ENCODE measurements around the gene TRIM26. TPM values are rescaled to one million over a fixed set of nuclear protein-coding genes. Genes with fewer than 3 reads are reported as not detected.

Gene TRIM26
- total and polyA plus RNA-seq, 2 of the 13 experiments (the other 11 are each of a cell fraction or from before 2014, with no cell fraction given) = 27.1 to 38.7 TPM

DNA sequence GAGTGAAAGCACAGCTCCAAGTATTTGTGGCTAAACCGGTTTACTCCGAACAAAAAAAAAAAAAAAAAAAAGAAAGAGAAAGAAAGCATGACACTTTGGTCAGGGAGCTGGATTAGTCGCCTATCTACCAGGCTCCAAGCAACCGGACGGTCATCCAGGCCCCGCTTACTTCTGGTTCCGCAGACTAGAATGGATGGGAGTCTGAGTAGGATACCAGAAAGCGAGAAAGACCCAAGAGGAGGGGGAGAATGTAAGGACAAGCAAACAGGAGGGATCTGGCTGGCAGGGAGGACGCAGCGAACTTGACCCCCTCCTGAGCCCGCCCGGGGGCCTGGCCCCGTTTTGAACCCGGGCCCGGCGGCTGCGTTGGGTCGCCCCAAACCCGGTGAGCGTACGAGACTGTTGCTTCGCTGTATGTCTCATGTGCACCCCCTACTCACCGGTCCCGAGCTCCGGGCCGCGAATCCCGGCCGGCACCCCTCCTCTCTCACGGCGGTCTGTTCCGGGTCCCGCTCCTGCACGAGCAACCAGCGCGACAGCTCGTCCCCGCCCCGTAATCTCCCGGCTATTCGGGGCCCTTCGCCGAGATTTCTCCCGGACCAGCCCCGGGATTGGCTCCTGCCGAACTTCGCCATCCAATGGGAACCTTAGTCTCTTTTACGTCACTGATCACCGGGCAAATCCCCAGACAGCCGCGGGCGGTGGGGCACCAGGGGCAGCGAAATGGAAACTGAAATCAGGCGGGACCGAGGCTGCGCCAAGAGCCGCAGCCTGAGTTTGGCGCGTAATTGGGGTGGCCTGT is at the start of gene TRIM26 (continued):
- TF ChIP-seq, protein P1, sequence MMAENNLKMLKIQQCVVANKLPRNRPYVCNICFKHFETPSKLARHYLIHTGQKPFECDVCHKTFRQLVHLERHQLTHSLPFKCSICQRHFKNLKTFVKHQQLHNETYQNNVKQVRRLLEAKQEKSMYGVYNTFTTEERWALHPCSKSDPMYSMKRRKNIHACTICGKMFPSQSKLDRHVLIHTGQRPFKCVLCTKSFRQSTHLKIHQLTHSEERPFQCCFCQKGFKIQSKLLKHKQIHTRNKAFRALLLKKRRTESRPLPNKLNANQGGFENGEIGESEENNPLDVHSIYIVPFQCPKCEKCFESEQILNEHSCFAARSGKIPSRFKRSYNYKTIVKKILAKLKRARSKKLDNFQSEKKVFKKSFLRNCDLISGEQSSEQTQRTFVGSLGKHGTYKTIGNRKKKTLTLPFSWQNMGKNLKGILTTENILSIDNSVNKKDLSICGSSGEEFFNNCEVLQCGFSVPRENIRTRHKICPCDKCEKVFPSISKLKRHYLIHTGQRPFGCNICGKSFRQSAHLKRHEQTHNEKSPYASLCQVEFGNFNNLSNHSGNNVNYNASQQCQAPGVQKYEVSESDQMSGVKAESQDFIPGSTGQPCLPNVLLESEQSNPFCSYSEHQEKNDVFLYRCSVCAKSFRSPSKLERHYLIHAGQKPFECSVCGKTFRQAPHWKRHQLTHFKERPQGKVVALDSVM (CRISPR knock-in tag; IDR thresholded peaks at IDR 0.05) = no peak
- peak; percentile 66; the same call in 1 of the 2 replicates for TF ChIP-seq NR2C2 (CRISPR knock-in tag; IDR thresholded peaks at IDR 0.05; ENCODE audit: borderline replicate concordance)
- TF ChIP-seq ZKSCAN8 (CRISPR knock-in tag; IDR thresholded peaks at IDR 0.05; ENCODE audit: borderline replicate concordance) = no peak
- TF ChIP-seq ZNF672 (CRISPR knock-in tag; IDR thresholded peaks at IDR 0.05) = no peak
- TF ChIP-seq FOXO1 (CRISPR knock-in tag; IDR thresholded peaks at IDR 0.05) = peak; percentile 63
- no peak; the same call in 1 of the 2 replicates for TF ChIP-seq ZNF564 (CRISPR knock-in tag; IDR thresholded peaks at IDR 0.05)
- peak; percentile 12 for TF ChIP-seq PHF5A (CRISPR knock-in tag; IDR thresholded peaks at IDR 0.05; ENCODE audit: low read depth, unreplicated experiment)
- TF ChIP-seq KDM1A (CRISPR knock-in tag; IDR thresholded peaks at IDR 0.05) = no peak
- TF ChIP-seq ZNF160 (CRISPR knock-in tag; IDR thresholded peaks at IDR 0.05) = no peak
- TF ChIP-seq ZNF773 (CRISPR knock-in tag; IDR thresholded peaks at IDR 0.05; ENCODE audit: borderline replicate concordance) = no peak; the same call in 1 of the 2 replicates
- TF ChIP-seq, protein P2, sequence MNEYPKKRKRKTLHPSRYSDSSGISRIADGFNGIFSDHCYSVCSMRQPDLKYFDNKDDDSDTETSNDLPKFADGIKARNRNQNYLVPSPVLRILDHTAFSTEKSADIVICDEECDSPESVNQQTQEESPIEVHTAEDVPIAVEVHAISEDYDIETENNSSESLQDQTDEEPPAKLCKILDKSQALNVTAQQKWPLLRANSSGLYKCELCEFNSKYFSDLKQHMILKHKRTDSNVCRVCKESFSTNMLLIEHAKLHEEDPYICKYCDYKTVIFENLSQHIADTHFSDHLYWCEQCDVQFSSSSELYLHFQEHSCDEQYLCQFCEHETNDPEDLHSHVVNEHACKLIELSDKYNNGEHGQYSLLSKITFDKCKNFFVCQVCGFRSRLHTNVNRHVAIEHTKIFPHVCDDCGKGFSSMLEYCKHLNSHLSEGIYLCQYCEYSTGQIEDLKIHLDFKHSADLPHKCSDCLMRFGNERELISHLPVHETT (CRISPR knock-in tag; conservative IDR thresholded peaks at IDR 0.05) = peak; percentile 33; the same call in 1 of the 2 replicates
- no peak for TF ChIP-seq ZNF556 (CRISPR knock-in tag; IDR thresholded peaks at IDR 0.05; ENCODE audit: borderline replicate concordance)
- TF ChIP-seq MYC (CRISPR knock-in tag; IDR thresholded peaks at IDR 0.05; ENCODE audit: borderline replicate concordance) = peak; percentile 74
- TF ChIP-seq NFIC (IDR thresholded peaks at IDR 0.05; ENCODE audit: low read length) = no peak
- peak; percentile 85; the same call in 1 of the 2 replicates for TF ChIP-seq ZNF605 (CRISPR knock-in tag; IDR thresholded peaks at IDR 0.05)
- peak; percentile 84; the same call in 1 of the 2 replicates for TF ChIP-seq ZNF607 (CRISPR knock-in tag; IDR thresholded peaks at IDR 0.05; ENCODE audit: borderline replicate concordance)
- TF ChIP-seq, protein P3, sequence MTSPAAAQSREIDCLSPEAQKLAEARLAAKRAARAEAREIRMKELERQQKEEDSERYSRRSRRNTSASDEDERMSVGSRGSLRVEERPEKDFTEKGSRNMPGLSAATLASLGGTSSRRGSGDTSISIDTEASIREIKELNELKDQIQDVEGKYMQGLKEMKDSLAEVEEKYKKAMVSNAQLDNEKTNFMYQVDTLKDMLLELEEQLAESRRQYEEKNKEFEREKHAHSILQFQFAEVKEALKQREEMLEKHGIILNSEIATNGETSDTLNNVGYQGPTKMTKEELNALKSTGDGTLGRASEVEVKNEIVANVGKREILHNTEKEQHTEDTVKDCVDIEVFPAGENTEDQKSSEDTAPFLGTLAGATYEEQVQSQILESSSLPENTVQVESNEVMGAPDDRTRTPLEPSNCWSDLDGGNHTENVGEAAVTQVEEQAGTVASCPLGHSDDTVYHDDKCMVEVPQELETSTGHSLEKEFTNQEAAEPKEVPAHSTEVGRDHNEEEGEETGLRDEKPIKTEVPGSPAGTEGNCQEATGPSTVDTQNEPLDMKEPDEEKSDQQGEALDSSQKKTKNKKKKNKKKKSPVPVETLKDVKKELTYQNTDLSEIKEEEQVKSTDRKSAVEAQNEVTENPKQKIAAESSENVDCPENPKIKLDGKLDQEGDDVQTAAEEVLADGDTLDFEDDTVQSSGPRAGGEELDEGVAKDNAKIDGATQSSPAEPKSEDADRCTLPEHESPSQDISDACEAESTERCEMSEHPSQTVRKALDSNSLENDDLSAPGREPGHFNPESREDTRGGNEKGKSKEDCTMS (CRISPR knock-in tag; conservative IDR thresholded peaks at IDR 0.05) = no peak
- TF ChIP-seq, protein P4, sequence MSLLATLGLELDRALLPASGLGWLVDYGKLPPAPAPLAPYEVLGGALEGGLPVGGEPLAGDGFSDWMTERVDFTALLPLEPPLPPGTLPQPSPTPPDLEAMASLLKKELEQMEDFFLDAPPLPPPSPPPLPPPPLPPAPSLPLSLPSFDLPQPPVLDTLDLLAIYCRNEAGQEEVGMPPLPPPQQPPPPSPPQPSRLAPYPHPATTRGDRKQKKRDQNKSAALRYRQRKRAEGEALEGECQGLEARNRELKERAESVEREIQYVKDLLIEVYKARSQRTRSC (CRISPR knock-in tag; IDR thresholded peaks at IDR 0.05; ENCODE audit: low read depth) = no peak
- TF ChIP-seq, protein P5, sequence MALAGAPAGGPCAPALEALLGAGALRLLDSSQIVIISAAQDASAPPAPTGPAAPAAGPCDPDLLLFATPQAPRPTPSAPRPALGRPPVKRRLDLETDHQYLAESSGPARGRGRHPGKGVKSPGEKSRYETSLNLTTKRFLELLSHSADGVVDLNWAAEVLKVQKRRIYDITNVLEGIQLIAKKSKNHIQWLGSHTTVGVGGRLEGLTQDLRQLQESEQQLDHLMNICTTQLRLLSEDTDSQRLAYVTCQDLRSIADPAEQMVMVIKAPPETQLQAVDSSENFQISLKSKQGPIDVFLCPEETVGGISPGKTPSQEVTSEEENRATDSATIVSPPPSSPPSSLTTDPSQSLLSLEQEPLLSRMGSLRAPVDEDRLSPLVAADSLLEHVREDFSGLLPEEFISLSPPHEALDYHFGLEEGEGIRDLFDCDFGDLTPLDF (CRISPR knock-in tag; IDR thresholded peaks at IDR 0.05) = no peak
- peak; percentile 94 for TF ChIP-seq SRY (CRISPR knock-in tag; IDR thresholded peaks at IDR 0.05)
- no peak; the same call in 1 of the 2 replicates for TF ChIP-seq SAFB2 (CRISPR knock-in tag; IDR thresholded peaks at IDR 0.05; ENCODE audit: borderline replicate concordance, low read depth)
- 0 out of 2 replicates have a peak, but pooled peaks have one; percentile 41 for TF ChIP-seq TSC22D2 (CRISPR knock-in tag; IDR thresholded peaks at IDR 0.05; ENCODE audit: borderline replicate concordance)
